Body of pancreas (tissue), 4 donors: ENCODE measurements around the gene SDS.

Experiments used
- CTCF ChIP-seq, 7 experiments: fragments of 450-650 bp in 4 of 7; fragments of 200-600 bp in 3 of 7; sonication (generic) in 3 of 7; IDR thresholded peaks; one replicate each; pipeline ENCODE4 v1.5.1; 2016 to 2019; ENCODE audit warnings: antibody characterized with exemption in 7 of 7
- POLR2A ChIP-seq, 3 donors: fragments of 450-650 bp; IDR thresholded peaks; one replicate each; pipeline ENCODE4 v1.6.1; 2016; ENCODE audit warnings: antibody characterized with exemption in 3 of 3, mild to moderate bottlenecking in 2 of 3

DNA sequence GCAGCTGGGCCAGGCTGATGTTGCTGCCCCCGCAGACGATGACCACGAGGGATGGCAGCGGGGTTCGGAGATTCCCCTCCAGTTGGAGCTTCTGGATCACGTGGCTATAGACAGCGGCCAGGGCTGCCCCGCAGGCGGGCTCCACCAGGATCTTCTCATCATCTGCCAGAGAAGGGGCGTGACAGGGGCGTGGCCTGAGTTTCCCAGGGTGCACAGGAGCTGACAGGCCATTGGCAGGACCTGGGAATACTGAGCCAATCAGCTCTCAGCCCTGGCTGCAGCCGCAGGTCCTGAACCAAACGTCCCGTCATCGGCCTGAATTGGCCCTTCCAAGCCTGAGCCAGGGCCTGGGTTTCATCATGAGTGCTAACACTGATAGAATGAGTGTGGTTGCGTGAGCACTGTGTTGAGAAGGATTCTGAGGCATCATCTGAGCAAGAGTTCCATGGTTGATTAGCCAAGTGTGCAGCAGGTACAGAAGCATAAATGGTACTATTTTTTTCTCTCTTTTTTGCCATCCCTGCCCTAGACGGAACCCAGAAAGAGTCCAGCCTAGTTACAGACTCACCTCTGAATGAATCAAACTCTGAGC lies 10.6 kb downstream of the SDS start:
- TF ChIP-seq CTCF (IDR thresholded peaks at IDR 0.05) (no peak), POLR2A (IDR thresholded peaks at IDR 0.05) (no peak)
